ENCODE results near the gene TBC1D8.

TBC1D8 gene

DNA sequence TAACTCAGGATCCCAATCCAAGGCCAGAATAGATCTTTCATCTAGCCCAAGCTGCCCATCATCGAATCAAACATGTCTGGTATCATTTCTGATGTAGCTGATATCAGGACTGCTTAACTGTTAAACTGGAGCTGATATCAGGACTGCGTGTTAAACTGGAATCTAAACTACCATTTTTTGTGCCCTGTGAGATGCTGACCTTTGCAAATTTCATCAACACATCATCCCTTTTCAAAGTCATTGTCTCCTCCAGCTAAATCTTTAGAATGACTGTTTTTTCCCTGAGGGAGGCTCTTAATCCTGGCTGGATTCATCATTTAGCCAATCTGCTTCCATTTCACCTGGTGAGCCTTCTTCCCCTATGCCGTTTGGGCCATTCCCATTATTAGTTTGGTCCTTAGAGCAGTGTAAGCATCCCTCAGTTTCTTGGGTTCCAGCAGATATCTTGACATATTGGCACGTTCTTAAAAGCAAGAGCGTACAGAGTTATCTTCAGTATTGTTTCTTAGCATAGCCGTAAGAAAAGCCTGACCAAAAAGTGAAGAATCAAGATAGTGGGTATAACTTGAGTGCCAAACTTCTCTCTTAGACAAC, 136.8 kb downstream of the TBC1D8 start:
- DNase-seq (ENCODE audit: low read depth) = no peak
- no peak overlapping the region for H3K4me3 ChIP-seq (ENCODE audit: low read depth, low read length)
- no peak for TF ChIP-seq CTCF (IDR thresholded peaks at IDR 0.05; ENCODE audit: control insufficient read depth, extremely low read depth, insufficient read depth)

GRCh38 chr2:101012706-101013181, 138.4 kb downstream of the TBC1D8 start:
- no peak overlapping the region for H3K4me3 ChIP-seq (ENCODE audit: low read depth, low read length)
- peak; percentile 57 for TF ChIP-seq CTCF (IDR thresholded peaks at IDR 0.05; ENCODE audit: control insufficient read depth, extremely low read depth, insufficient read depth)
- no peak for DNase-seq (ENCODE audit: low read depth)

- TF ChIP-seq CTCF (IDR thresholded peaks at IDR 0.05; ENCODE audit: control insufficient read depth, extremely low read depth, insufficient read depth) = no peak
- no peak overlapping the region for H3K4me3 ChIP-seq (ENCODE audit: low read depth, low read length)
- no peak for DNase-seq (ENCODE audit: low read depth)
These were observed 139.0 kb downstream of the TBC1D8 start for GRCh38 chr2:101012054-101012705.

DNA sequence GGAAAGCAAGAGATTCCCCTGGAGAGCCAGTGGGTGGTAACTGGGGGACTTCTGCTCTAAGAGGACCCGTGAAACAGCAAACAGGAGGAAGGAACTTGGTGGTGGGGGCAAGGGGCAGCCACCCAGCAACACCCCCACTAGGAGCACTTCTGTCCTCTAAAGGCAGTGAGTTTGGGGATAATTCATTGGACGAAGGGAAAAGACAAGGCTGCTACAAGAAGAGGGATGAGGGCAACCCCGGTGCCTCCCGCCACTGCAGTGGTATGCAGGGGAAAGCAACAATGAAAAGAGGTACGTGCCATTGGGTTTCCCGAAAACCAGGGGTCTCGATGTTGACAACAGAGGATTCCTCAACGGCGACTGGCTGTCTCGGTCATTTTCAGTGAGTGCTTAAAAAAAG, 140.0 kb downstream of the TBC1D8 start:
- DNase-seq (ENCODE audit: low read depth) = no peak
- no peak for TF ChIP-seq CTCF (IDR thresholded peaks at IDR 0.05; ENCODE audit: control insufficient read depth, extremely low read depth, insufficient read depth)
- no peak overlapping the region for H3K4me3 ChIP-seq (ENCODE audit: low read depth, low read length)

GRCh38 chr2:101007415-101008345, 143.5 kb downstream of the TBC1D8 start:
- TF ChIP-seq CTCF (IDR thresholded peaks at IDR 0.05; ENCODE audit: control insufficient read depth, extremely low read depth, insufficient read depth) = no peak
- no peak for DNase-seq (ENCODE audit: low read depth)

GRCh38 chr2:101006065-101006715, 145.0 kb downstream of the TBC1D8 start:
- no peak overlapping the region for H3K4me3 ChIP-seq (ENCODE audit: low read depth, low read length)
- no peak for TF ChIP-seq CTCF (IDR thresholded peaks at IDR 0.05; ENCODE audit: control insufficient read depth, extremely low read depth, insufficient read depth)
- no peak for DNase-seq (ENCODE audit: low read depth)

More at GRCh38 chr2:101007415-101008345, 143.5 kb downstream of the TBC1D8 start:
- no peak overlapping the region for H3K4me3 ChIP-seq (ENCODE audit: low read depth, low read length)

All from LNCaP clone FGC (cell line).